Cardiac septum (tissue), 1 donor: ENCODE data around the gene AHCY. TPM values are rescaled to one million over a fixed set of nuclear protein-coding genes. Genes with fewer than 3 reads are reported as not detected.
"Not testable (repeated sequence)": the region's sequence is repeated elsewhere in the genome, so short reads cannot be mapped to it uniquely, and the experiment has no call there.

Experiments
- DNase-seq: peaks from one replicate; pipeline ENCODE4 v3.0.0-alpha.2; 2020; ENCODE audit warnings: low spot score
- intact Hi-C: fragments of 100-400 bp; cut with DNase I; formaldehyde crosslinking; loops from one replicate; pipeline ENCODE4 v1.14.0; 2022
- long read RNA-seq: library from polyadenylated mRNA; unstranded; transcript quantifications from one replicate; pipeline ENCODE4 v2.0.0, GENCODE V29; 2021
- total RNA-seq: library from RNA; stranded (reverse); fragmentation: NEBNext Ultra II Directional; extraction: Animal tissue kit (Norgen Biotek cat#: 25700); gene quantifications from one replicate; pipeline ENCODE4 v1.2.1, GENCODE V29; 2021
- donor health status: DM: no; HTN: no; CAD: no.

The AHCY gene
- total RNA-seq, result 45.7 TPM
- long read RNA-seq, transcript AHCY-201 (10 exons, 2,143 nt), result major isoform, 39 of 58 reads
- long read RNA-seq, partial matches to known transcripts, result 11 of 58 reads
- long read RNA-seq, other reads (novel, unspliced or antisense), result 8 of 58 reads

GRCh38 chr20:34302723-34303533 is at the start of gene AHCY:
Gene AHCY (minus strand): TSS chr20:34303355. CDS start chr20:34303270, 85 bp downstream.
- peak; percentile 98 for DNase-seq
- intact Hi-C loops, result loop anchor here (2.0 to 5.0 kb wide), 2 partner anchors 36 to 60 kb away; partner anchors contain the start of gene ITCH

DNA sequence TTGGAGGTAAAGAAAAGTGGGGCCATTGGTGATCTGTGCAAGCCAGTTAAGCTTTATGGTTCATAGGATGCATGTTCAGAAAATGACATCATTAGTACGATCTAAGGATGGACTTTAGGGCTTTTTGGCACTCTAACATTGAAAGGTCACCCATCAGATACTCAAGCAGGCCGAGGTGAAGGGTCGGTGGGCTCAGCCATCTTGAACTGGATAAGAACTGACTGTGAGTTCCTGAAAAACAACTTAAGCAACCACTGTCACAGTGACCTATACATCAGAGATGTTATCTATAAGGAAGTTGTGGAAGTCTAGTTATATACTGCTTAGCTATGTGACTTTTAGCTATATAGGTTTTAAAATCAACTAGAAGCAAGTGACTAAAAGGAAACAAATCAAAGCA is 46.9 kb upstream of the AHCY start:
- intact Hi-C loops, result no loop called here
- DNase-seq, result no peak

DNA sequence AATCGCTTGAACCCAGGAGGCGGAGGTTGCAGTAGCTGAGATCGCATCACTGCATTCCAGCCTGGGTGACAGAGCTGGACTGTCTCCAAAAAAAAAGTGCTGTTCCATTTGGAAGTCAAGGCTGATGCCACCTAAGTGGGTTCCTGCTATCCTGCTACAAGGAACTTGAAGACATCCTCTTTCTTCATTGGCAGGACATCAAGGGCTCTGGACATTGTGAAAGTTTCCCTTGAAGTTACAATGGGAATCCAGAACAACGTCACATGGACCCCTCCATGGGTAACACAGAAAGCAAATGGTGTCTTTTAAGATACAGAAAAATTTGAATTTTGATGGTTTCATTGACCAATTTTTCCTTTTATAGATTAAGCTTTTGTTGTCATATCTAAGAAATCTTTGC is 44.4 kb upstream of the AHCY start:
- intact Hi-C loops, result no loop called here
- DNase-seq, result no peak

GRCh38 chr20:34346533-34346865 is 43.3 kb upstream of the AHCY start:
- intact Hi-C loops, DNase-seq: not testable (repeated sequence)

- DNase-seq, intact Hi-C loops: not testable (repeated sequence)
Observed at GRCh38 chr20:34345839-34346532, 42.8 kb upstream of the AHCY start.

- intact Hi-C loops, result no loop called here
- DNase-seq, result no peak
Observed at GRCh38 chr20:34345402-34345736, 42.2 kb upstream of the AHCY start.

GRCh38 chr20:34344238-34344637 is 41.1 kb upstream of the AHCY start:
- no peak for DNase-seq
- intact Hi-C loops, result no loop called here

GRCh38 chr20:34343458-34344211 is 40.5 kb upstream of the AHCY start:
- no peak for DNase-seq
- intact Hi-C loops, result no loop called here

DNA sequence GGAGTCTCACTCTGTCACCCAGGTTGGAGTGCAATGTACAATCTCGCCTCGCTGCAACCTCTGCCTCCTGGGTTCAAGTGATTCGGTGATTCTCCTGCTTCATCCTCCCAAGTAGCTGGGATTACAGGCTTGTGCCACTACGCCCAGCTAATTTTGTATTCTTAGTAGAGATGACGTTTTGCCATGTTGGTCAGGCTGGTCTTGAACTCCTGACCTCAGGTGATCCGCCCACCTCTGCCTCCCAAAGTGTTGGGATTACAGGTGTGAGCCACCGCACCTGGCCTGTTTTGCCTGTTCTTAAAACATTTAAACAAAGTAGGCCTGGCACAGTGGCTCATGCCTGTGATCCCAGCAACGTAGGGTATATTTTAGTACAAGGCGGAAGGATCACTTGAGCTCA is 38.0 kb upstream of the AHCY start:
- DNase-seq, intact Hi-C loops: not testable (repeated sequence)

DNA sequence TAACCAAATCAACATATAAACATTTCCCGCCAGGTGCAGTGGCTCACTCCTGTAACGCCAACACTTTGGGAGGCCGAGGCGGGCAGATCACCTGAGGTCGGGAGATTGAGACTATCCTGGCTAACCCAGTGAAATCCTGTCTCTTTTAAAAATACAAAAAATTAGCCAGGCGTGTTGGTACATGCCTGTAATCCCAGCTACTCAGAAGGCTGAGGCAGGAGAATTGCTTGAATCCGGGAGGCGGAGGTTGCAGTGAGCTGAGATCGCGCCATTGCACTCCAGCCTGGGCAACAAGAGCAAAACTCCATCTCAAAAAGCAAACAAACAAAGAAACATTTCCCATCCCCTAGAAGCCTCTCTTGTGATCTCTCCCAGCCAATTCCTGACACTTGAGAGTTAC is 37.6 kb upstream of the AHCY start:
- intact Hi-C loops, result not testable (repeated sequence)

GRCh38 chr20:34337982-34338726 is 35.0 kb upstream of the AHCY start:
- intact Hi-C loops, result no loop called here
- no peak for DNase-seq

More for the DNA sequence above, 37.6 kb upstream of the AHCY start:
- not testable (repeated sequence) for DNase-seq

GRCh38 chr20:34337544-34337943 is 34.4 kb upstream of the AHCY start:
- no peak for DNase-seq
- intact Hi-C loops, result no loop called here

GRCh38 chr20:34334654-34335407 is 31.7 kb upstream of the AHCY start:
- intact Hi-C loops, result no loop called here

GRCh38 chr20:34333786-34334185 is 30.6 kb upstream of the AHCY start:
- no peak for DNase-seq
- intact Hi-C loops, result no loop called here

More at GRCh38 chr20:34334654-34335407, 31.7 kb upstream of the AHCY start:
- DNase-seq, result no peak

- no peak for DNase-seq
- intact Hi-C loops, result no loop called here
Observed at GRCh38 chr20:34332262-34332920, 29.2 kb upstream of the AHCY start.

GRCh38 chr20:34331838-34332237 is 28.7 kb upstream of the AHCY start:
- intact Hi-C loops, result no loop called here
- no peak for DNase-seq

- intact Hi-C loops, DNase-seq: not testable (repeated sequence)
Observed at GRCh38 chr20:34330861-34331544, 27.8 kb upstream of the AHCY start.
